Tibial artery (tissue), 4 donors: ENCODE data around the gene BIVM.

Experiments used
- DNase-seq, 2 donors: peaks; one replicate each; pipeline ENCODE4 v3.0.0-alpha.2; 2019
- H3K27ac ChIP-seq, 2 donors: fragments of 200-600 bp; sonication (generic) in 1 of 2; 1 replicate in 1 of 2; 2 replicates in 1 of 2; pipeline ENCODE4 v1.5.1; 2018 to 2019; ENCODE audit warnings: mild to moderate bottlenecking in 1 of 2
- H3K27me3 ChIP-seq, 2 donors: fragments of 200-600 bp; sonication (generic) in 1 of 2; one replicate each; pipeline versions ENCODE4 v1.5.1 to v1.6.0; 2016 to 2019
- H3K36me3 ChIP-seq, 3 donors: fragments of 200-600 bp; sonication (generic) in 2 of 3; one replicate each; pipeline ENCODE4 v1.5.1; 2016 to 2019; ENCODE audit warnings: mild to moderate bottlenecking in 2 of 3
- H3K4me1 ChIP-seq, 4 donors: fragments of 200-600 bp; sonication (generic) in 2 of 4; 1 replicate in 3 of 4; 2 replicates in 1 of 4; pipeline ENCODE4 v1.5.1; 2016 to 2019
- H3K4me3 ChIP-seq, 2 donors: fragments of 200-600 bp; sonication (generic) in 1 of 2; 1 replicate in 1 of 2; 2 replicates in 1 of 2; pipeline ENCODE4 v1.5.1; 2018 to 2019; ENCODE audit warnings: mild to moderate bottlenecking in 2 of 2
- H3K9me3 ChIP-seq, 3 donors: fragments of 200-600 bp; sonication (generic) in 1 of 3; one replicate each; pipeline ENCODE4 v1.5.1; 2016 to 2019
- CTCF ChIP-seq, 2 experiments: fragments of 200-600 bp in 1 of 2; fragments of 450-650 bp in 1 of 2; IDR thresholded peaks; one replicate each; pipeline ENCODE4 v1.5.1; 2017 to 2019; ENCODE audit warnings: antibody characterized with exemption in 2 of 2, mild to moderate bottlenecking in 1 of 2, moderate library complexity in 1 of 2
- intact Hi-C: fragments of 100-400 bp; cut with DNase I; formaldehyde crosslinking; loops from one replicate; pipeline ENCODE4 v1.15.0; 2023; ENCODE audit warnings: low total_unique reads

BIVM gene

GRCh38 chr13:102763741-102764140, 35.2 kb upstream of the BIVM start:
- no peak for DNase-seq
- H3K27ac ChIP-seq, result no peak overlapping the region
- TF ChIP-seq CTCF (IDR thresholded peaks at IDR 0.05), result no peak
- H3K27me3 ChIP-seq, result no peaks in the 10 kb centered on the region
- H3K4me3 ChIP-seq, result no peak overlapping the region
- intact Hi-C loops, result no loop called here
- H3K4me1 ChIP-seq, result no peaks in the 10 kb centered on the region
- peaks cover 0 to 7% (median 0%) of the 10 kb centered on the region in 3 donors for H3K36me3 ChIP-seq
- no peaks in the 10 kb centered on the region for H3K9me3 ChIP-seq

- peaks cover 0 to 8% (median 4%) of the 10 kb centered on the region in 4 donors for H3K4me1 ChIP-seq
- intact Hi-C loops, result no loop called here
- H3K36me3 ChIP-seq, result peaks cover 0 to 7% (median 0%) of the 10 kb centered on the region in 3 donors
- H3K27ac ChIP-seq, result no peak overlapping the region
- no peak for TF ChIP-seq CTCF (IDR thresholded peaks at IDR 0.05)
- H3K9me3 ChIP-seq, result no peaks in the 10 kb centered on the region
- no peak overlapping the region for H3K4me3 ChIP-seq
- no peak for DNase-seq
- H3K27me3 ChIP-seq, result no peaks in the 10 kb centered on the region
Measured at GRCh38 chr13:102768909-102769308, 30.0 kb upstream of the BIVM start.

- H3K36me3 ChIP-seq, result peaks cover 0 to 7% (median 0%) of the 10 kb centered on the region in 3 donors
- no peaks in the 10 kb centered on the region for H3K27me3 ChIP-seq
- H3K4me1 ChIP-seq, result peaks cover 0 to 11% (median 4%) of the 10 kb centered on the region in 4 donors
- intact Hi-C loops, result no loop called here
- no peak for DNase-seq
- H3K4me3 ChIP-seq, result no peak overlapping the region
- no peak overlapping the region for H3K27ac ChIP-seq
- H3K9me3 ChIP-seq, result no peaks in the 10 kb centered on the region
- no peak for TF ChIP-seq CTCF (IDR thresholded peaks at IDR 0.05)
Measured at GRCh38 chr13:102769679-102770078, 29.2 kb upstream of the BIVM start.

- intact Hi-C loops, result no loop called here
Measured at GRCh38 chr13:102770435-102770834, 28.5 kb upstream of the BIVM start.

GRCh38 chr13:102771298-102772041, 27.4 kb upstream of the BIVM start:
- Histone ChIP-seq H3K27me3 (no peaks in the 10 kb centered on the region), H3K9me3 (no peaks in the 10 kb centered on the region), H3K27ac (no peak overlapping the region), H3K36me3 (peaks cover 0 to 7% (median 0%) of the 10 kb centered on the region in 3 donors), H3K4me3 (no peak overlapping the region), H3K4me1 (peaks cover 0 to 11% (median 4%) of the 10 kb centered on the region in 4 donors)
- intact Hi-C loops, result no loop called here
- TF ChIP-seq CTCF (IDR thresholded peaks at IDR 0.05), result no peak
- DNase-seq, result no peak

More at GRCh38 chr13:102770435-102770834, 28.5 kb upstream of the BIVM start:
- DNase-seq, result no peak
- Histone ChIP-seq H3K36me3 (peaks cover 0 to 7% (median 0%) of the 10 kb centered on the region in 3 donors), H3K27me3 (no peaks in the 10 kb centered on the region), H3K9me3 (no peaks in the 10 kb centered on the region), H3K4me1 (peaks cover 0 to 11% (median 4%) of the 10 kb centered on the region in 4 donors), H3K27ac (no peak overlapping the region), H3K4me3 (no peak overlapping the region)
- no peak for TF ChIP-seq CTCF (IDR thresholded peaks at IDR 0.05)
